GM21515 (cell line): ENCODE measurements around the gene PLCB1.
A peak's percentile ranks its signal among the peaks of the same experiment; 100 is the strongest.

Experiments
- ATAC-seq: cut with Tn5 transposase; IDR thresholded peaks from one replicate; pipeline ENCODE4 v1.9.1; 2021; ENCODE audit not compliant: unreplicated experiment

PLCB1 gene

DNA sequence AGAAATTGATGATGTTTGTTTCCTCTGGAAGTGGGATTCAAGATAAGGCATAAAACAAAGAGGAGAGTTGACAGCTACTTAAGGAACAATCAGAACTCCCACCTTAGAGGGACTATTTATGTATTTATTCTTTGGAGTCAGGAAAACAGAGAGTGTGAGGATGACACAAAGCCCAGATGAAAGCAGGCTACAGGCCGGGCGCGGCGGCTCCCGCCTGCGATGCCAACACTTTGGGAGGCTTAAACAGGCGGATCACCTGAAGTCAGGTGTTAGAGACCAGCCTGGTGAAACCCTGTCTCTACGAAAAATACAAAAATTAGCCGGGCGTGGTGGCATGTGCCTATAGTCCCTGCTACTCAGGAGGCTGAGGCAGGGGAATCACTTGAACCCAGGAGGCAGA is 543.8 kb downstream of the PLCB1 start:
- no peak for ATAC-seq

DNA sequence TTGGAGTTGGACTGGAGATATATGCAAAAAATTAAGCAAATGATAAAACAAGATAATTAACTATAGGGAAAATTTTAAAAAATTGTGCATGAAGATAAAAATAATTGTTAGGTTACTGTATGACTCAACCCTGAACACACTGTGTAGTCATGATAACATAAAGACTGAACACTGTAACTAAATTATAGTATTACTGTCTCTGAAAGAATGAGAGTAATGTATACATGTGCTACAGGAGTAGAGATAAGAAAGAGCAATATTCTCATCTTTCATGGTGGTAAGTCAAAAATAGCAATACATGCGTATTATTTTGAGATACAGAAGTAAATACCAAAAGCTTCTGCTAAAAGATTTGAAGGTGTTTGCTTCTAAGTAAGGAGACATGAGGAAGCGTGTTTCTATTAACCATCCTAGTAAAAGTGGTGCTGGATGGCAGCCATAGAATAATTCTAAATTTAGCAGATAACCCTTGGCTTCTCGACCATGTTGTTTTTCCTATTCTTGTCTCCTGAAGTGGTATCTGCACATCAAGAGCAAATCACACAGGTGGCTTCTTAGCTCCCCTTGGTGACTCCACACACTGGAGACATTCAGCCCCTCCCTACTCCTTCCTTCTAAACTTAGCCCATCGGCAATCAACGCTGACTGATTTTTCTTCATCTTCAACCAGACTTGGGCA is 546.2 kb downstream of the PLCB1 start:
- no peak for ATAC-seq

- ATAC-seq: no peak
These were observed 557.3 kb downstream of the PLCB1 start for GRCh38 chr20:8689337-8689736.

GRCh38 chr20:8690074-8690473 is 558.0 kb downstream of the PLCB1 start:
- ATAC-seq: no peak

GRCh38 chr20:8693709-8694108 is 561.6 kb downstream of the PLCB1 start:
- no peak for ATAC-seq

DNA sequence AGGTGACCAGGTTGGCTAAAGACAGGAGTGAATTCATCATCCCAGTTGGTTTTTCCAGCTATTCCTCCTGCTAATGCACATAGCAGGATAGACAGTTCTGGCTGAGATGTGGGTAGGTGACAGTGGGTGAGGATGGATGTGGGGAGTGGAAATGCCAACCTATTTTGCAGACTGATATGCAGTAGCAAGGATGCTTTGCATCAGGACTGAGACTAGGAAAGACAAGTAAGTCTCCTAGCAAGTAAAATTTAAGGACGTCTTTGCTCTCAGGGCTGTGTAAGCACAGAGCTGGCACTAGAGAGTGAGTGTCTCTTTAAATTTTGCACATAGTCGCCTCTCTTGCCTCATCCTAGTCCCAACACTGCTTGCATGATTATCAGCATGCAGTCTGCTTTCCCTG is 568.7 kb downstream of the PLCB1 start:
- ATAC-seq: no peak

- no peak for ATAC-seq
These were observed 575.1 kb downstream of the PLCB1 start for GRCh38 chr20:8706961-8707700.

- no peak for ATAC-seq
These were observed 577.6 kb downstream of the PLCB1 start for GRCh38 chr20:8709627-8710026.

- ATAC-seq: no peak
These were observed 579.4 kb downstream of the PLCB1 start for GRCh38 chr20:8711501-8711900.

DNA sequence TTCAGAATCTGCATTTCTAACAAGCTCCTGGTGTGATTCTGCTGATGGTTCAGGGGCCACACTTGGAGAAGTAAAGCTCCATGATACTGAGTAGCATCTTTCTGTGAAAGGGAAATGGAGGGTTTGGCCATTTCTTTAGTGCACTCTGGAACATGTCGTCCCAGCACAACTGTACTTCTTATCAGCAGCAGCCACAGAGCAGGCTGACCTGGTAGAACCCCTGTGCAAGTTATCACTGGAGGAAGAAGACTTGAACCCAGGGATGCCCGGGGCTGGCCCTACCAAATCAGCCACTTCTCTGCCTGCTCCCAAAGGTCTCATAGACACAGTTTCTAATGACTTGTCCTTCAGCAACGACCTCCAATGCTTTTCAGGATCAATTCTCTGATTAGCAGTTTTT is 582.1 kb downstream of the PLCB1 start:
- ATAC-seq: no peak

GRCh38 chr20:8718279-8718678 is 586.2 kb downstream of the PLCB1 start:
- no peak for ATAC-seq

- ATAC-seq: no peak
These were observed 588.0 kb downstream of the PLCB1 start for GRCh38 chr20:8720089-8720488.

DNA sequence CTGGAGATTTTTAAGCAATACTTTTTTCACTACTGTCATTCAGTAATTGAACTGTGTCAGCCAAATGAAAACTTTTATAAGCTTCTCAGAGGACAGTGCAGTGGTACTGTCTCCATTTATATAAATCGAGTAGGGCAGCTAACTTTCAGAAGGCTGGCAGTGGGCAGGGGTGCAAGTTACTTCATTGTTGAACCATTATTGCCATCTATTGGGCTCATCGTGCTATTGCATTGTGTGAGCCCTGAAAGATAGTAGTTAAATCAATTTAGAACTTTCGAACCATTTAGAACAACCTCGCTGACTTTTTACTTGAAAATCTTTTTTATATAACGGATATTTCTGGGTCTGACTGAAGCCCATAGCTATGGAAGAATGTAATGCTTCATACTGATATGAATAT is 589.0 kb downstream of the PLCB1 start:
- ATAC-seq: no peak

GRCh38 chr20:8722277-8722928 is 590.3 kb downstream of the PLCB1 start:
- ATAC-seq: peak; percentile 74

GRCh38 chr20:8723296-8723695 is 591.2 kb downstream of the PLCB1 start:
- ATAC-seq: no peak

GRCh38 chr20:8724884-8725283 is 592.8 kb downstream of the PLCB1 start:
- ATAC-seq: no peak

GRCh38 chr20:8726460-8726859 is 594.4 kb downstream of the PLCB1 start:
- ATAC-seq: no peak

- ATAC-seq: no peak
These were observed 602.9 kb downstream of the PLCB1 start for GRCh38 chr20:8735014-8735413.

- ATAC-seq: no peak
These were observed 603.6 kb downstream of the PLCB1 start for GRCh38 chr20:8735674-8736073.

GRCh38 chr20:8740265-8740664 is 608.2 kb downstream of the PLCB1 start:
- ATAC-seq: no peak

- ATAC-seq: no peak
These were observed 612.3 kb downstream of the PLCB1 start for GRCh38 chr20:8744228-8744844.

GRCh38 chr20:8749101-8749500 is 617.0 kb downstream of the PLCB1 start:
- ATAC-seq: no peak
